GM23248 (cell line): ENCODE data around the gene NUP98. TPM values are rescaled to one million over a fixed set of nuclear protein-coding genes. Genes with fewer than 3 reads are reported as not detected.

Experiments used
- DNase-seq: peaks from one replicate; pipeline ENCODE4 v3.0.0-alpha.2; 2015
- H2AFZ ChIP-seq: fragments of 200-600 bp; sonication (generic); 2 replicates; pipeline ENCODE4 v1.6.1; 2016; ENCODE audit warnings: antibody characterized with exemption
- H3F3A ChIP-seq: fragments of 200-600 bp; sonication (generic); 2 replicates; pipeline ENCODE4 v1.6.1; 2016; ENCODE audit warnings: mild to moderate bottlenecking, antibody characterized with exemption, mixed run types; ENCODE audit not compliant: insufficient read depth
- H3K27ac ChIP-seq: fragments of 200-600 bp; sonication (generic); 2 replicates; pipeline ENCODE4 v1.5.1; 2016; ENCODE audit warnings: mild to moderate bottlenecking
- H3K27me3 ChIP-seq: fragments of 200-600 bp; sonication (generic); replicated peaks from 2 replicates; pipeline ENCODE4 v1.6.1; 2016; ENCODE audit warnings: mild to moderate bottlenecking; ENCODE audit not compliant: insufficient read depth
- H3K36me3 ChIP-seq: fragments of 200-600 bp; sonication (generic); 2 replicates; pipeline ENCODE4 v1.6.1; 2016; ENCODE audit warnings: low read depth, mild to moderate bottlenecking
- H3K4me1 ChIP-seq: fragments of 200-600 bp; sonication (generic); 2 replicates; pipeline ENCODE4 v1.6.1; 2016; ENCODE audit warnings: mild to moderate bottlenecking; ENCODE audit not compliant: insufficient read depth
- H3K4me2 ChIP-seq: fragments of 200-600 bp; sonication (generic); one replicate; pipeline ENCODE4 v1.6.1; 2016; ENCODE audit warnings: mild to moderate bottlenecking; ENCODE audit not compliant: unreplicated experiment
- H3K4me3 ChIP-seq: fragments of 200-600 bp; sonication (generic); 2 replicates; pipeline ENCODE4 v1.5.1; 2016; ENCODE audit warnings: mild to moderate bottlenecking
- H3K79me2 ChIP-seq: fragments of 200-600 bp; sonication (generic); 2 replicates; pipeline ENCODE4 v1.6.1; 2016; ENCODE audit warnings: mild to moderate bottlenecking; ENCODE audit not compliant: insufficient read depth
- H3K9ac ChIP-seq: fragments of 200-600 bp; sonication (generic); 2 replicates; pipeline ENCODE4 v1.6.1; 2016; ENCODE audit warnings: mild to moderate bottlenecking
- H3K9me2 ChIP-seq: fragments of 200-600 bp; sonication (generic); 2 replicates; pipeline ENCODE4 v1.6.1; 2016; ENCODE audit warnings: mixed run types, mild to moderate bottlenecking, moderate library complexity; ENCODE audit not compliant: insufficient read depth
- H3K9me3 ChIP-seq: fragments of 200-600 bp; sonication (generic); one replicate; pipeline ENCODE4 v1.6.1; 2017; ENCODE audit warnings: low read depth
- H4K20me1 ChIP-seq: fragments of 200-600 bp; sonication (generic); 2 replicates; pipeline ENCODE4 v1.6.0; 2016; ENCODE audit not compliant: insufficient read depth
- EZH2 ChIP-seq: fragments of 200-600 bp; sonication (generic); IDR thresholded peaks from 2 replicates; pipeline ENCODE4 v1.6.1; 2018; ENCODE audit warnings: antibody characterized with exemption, mild to moderate bottlenecking; ENCODE audit not compliant: insufficient read depth, poor library complexity, severe bottlenecking
- EZH2phosphoT487 ChIP-seq: fragments of 200-600 bp; sonication (generic); IDR thresholded peaks from 2 replicates; pipeline ENCODE4 v1.6.1; 2018; ENCODE audit warnings: antibody characterized with exemption, moderate library complexity, mild to moderate bottlenecking, low read depth; ENCODE audit not compliant: insufficient read depth
- WGBS, 2 experiments: methylation state at CpG; one replicate each; pipeline ENCODE4 v1.1.6; 2015 to 2017; ENCODE audit warnings: low lambda C conversion rate in 2 of 2, low coverage in 1 of 2; ENCODE audit errors: missing lambda C conversion rate in 2 of 2; 5-methylcytosine and 5-hydroxymethylcytosine counted together
- in situ Hi-C: fragments of 300-500 bp; cut with MboI; formaldehyde crosslinking; loops from 2 replicates; pipeline ENCODE4 v1.15.0; 2020
- polyA plus RNA-seq: library from polyadenylated mRNA; unstranded; fragments of >200 nt; fragmentation: Nextera tagmentation; extraction: Ambion mirVana; gene quantifications from 2 replicates; pipeline ENCODE4 v1.2.1, GENCODE V29; 2016
- total RNA-seq: library from RNA; depleted of rRNA; stranded (reverse); fragments of >200 nt; shearing (Covaris generic); gene quantifications from 2 replicates; pipeline ENCODE4 v1.2.3, GENCODE V29; 2014

The NUP98 gene
- total and polyA plus RNA-seq, 2 experiments from 2014 or later, result 30.5 to 79.3 TPM

DNA sequence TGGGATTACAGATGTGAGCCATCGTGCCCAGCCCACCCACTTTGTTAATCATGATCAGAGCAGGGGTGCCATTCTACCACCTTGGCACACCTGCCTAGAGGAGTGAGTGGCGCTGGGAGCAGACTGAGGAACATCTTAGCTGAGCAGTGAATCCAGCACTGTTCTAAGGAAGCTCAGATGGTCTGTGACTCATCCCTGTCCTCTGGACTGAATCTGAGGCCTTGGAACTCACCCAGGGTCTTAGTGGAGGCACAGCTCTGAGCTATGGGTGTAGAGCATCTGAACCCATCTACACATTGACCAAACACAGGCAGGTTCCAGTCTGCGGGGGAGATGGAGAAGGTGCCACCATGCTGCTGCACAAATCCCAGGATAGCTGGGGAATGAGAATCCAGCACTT, 25.9 kb upstream of the NUP98 start:
- Histone ChIP-seq H3K27ac (no peak overlapping the region), H3K9ac (no peak overlapping the region), H3F3A (0 out of 2 replicates have a peak, but pooled peaks cover 3% of the 10 kb centered on the region), H3K79me2 (no peaks in the 10 kb centered on the region), H3K27me3 (no peaks in the 10 kb centered on the region), H2AFZ (no peak overlapping the region), H3K9me3 (no peaks in the 10 kb centered on the region), H3K4me2 (no peak overlapping the region), H3K4me3 (no peak overlapping the region), H4K20me1 (no peaks in the 10 kb centered on the region), H3K36me3 (peaks cover 4% of the 10 kb centered on the region; the same call in 1 of the 2 replicates), H3K9me2 (no peaks in the 10 kb centered on the region), H3K4me1 (no peaks in the 10 kb centered on the region)
- in situ Hi-C loops, result loop anchor here (25.0 kb wide), 1 partner anchor 361 kb away; no protein-coding TSS in a partner anchor
- no peak for TF ChIP-seq EZH2phosphoT487
- no peak for TF ChIP-seq EZH2
- 34 to 39% methylated on average over 3 of the region's 3 CpGs for WGBS, 2 experiments
- DNase-seq, result peak; percentile 94

DNA sequence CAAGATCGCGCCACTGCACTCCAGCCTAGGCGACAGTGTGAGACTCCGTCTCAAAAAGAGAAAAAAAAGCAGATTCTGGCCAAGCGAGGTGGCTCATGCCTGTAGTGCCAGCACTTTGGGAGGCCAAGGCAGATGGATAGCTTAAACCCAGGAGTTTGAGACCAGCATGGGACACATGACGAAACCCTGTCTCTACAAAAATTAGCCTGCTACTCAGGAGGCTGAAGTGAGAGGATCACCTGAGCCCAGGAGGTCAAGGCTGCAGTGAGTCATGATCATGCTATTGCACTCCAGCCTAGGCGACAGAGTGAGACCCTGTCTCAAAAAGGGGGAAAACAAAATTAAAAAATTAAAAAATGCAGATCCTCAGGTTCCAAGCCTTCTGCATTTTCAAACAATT, 25.0 kb upstream of the NUP98 start:
- no peak overlapping the region for H3K27ac ChIP-seq
- H3K36me3 ChIP-seq, result peaks cover 4% of the 10 kb centered on the region; the same call in 1 of the 2 replicates
- no peak overlapping the region for H3K4me2 ChIP-seq
- no peaks in the 10 kb centered on the region for H3K9me2 ChIP-seq
- H3K79me2 ChIP-seq, result no peaks in the 10 kb centered on the region
- no peaks in the 10 kb centered on the region for H3K27me3 ChIP-seq
- no peak for DNase-seq
- WGBS, 2 experiments, result 95 to 98% methylated on average over 3 to 7 of the region's 7 CpGs
- H3K9me3 ChIP-seq, result no peaks in the 10 kb centered on the region
- TF ChIP-seq EZH2phosphoT487 (no peak), EZH2 (no peak)
- in situ Hi-C loops, result loop anchor here (25.0 kb wide), 1 partner anchor 360 kb away; no protein-coding TSS in a partner anchor
- H4K20me1 ChIP-seq, result no peaks in the 10 kb centered on the region
- H3K4me1 ChIP-seq, result no peaks in the 10 kb centered on the region
- no peak overlapping the region for H3K4me3 ChIP-seq
- H2AFZ ChIP-seq, result no peak overlapping the region
- no peak overlapping the region for H3K9ac ChIP-seq
- 0 out of 2 replicates have a peak, but pooled peaks cover 3% of the 10 kb centered on the region for H3F3A ChIP-seq

DNA sequence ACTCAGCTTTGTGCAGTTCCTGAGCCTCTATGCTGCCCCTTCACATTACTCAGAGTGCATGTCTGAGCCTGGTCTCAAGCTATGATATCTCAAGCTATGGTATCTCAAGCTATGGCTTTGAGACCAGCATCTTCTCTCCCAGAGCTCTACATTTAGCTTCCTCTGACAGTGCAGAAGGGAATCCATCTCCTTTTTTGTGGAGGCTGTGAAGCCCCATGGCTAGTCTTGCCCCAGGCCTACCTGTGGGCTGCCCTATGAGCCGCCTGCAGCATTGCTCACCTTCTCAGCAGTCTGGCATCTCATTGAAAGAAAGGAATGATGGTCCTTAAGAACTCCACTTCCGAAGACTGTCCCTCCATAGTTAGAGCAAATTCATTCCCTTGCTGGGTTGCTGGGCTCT, 23.6 kb upstream of the NUP98 start:
- H3K9me3 ChIP-seq, result no peaks in the 10 kb centered on the region
- H3K4me3 ChIP-seq, result no peak overlapping the region
- no peak overlapping the region for H3K9ac ChIP-seq
- H3F3A ChIP-seq, result no peaks in the 10 kb centered on the region
- no peak for DNase-seq
- no peak for TF ChIP-seq EZH2phosphoT487
- TF ChIP-seq EZH2, result no peak
- H3K9me2 ChIP-seq, result no peaks in the 10 kb centered on the region
- no peaks in the 10 kb centered on the region for H3K4me1 ChIP-seq
- no peak overlapping the region for H3K4me2 ChIP-seq
- H3K27ac ChIP-seq, result no peak overlapping the region
- no peaks in the 10 kb centered on the region for H3K79me2 ChIP-seq
- H3K36me3 ChIP-seq, result peaks cover 2% of the 10 kb centered on the region; the same call in 1 of the 2 replicates
- in situ Hi-C loops, result loop anchor here (25.0 kb wide), 1 partner anchor 359 kb away; no protein-coding TSS in a partner anchor
- no peaks in the 10 kb centered on the region for H3K27me3 ChIP-seq
- H2AFZ ChIP-seq, result no peak overlapping the region
- no peaks in the 10 kb centered on the region for H4K20me1 ChIP-seq
- WGBS, 2 experiments, result 93% methylated on average over 2 of the region's 2 CpGs

DNA sequence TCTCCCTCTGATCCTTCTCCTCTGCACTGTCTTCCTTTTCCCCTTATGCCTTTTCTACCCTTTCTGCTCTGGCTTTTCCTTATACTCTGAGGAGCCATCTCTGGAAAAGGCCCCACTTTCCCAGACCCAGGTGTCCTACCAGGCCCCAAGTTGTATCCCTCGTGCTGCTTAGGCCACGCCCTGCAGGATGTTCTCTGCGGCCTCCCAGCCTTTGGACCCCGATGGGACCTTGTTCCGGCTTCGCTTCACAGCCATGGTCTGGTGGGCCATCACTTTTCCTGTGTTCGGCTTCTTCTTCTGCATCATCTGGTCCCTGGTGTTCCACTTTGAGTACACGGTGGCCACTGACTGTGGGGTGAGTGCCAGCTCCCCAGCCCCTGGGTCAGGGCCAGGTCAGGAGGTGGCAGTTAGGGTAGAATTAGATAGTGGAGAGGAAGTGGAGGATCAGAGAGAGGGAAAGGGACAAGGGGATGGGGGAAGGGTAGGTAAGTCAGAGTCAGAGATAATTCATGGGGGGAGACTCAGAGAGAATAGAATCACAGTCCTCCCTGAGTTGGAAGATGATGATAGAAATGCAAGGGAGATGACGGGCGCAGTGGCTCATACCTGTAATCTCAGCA, 19.9 kb upstream of the NUP98 start:
- DNase-seq, result no peak

More for the DNA sequence above, 19.9 kb upstream of the NUP98 start:
- 90 to 93% methylated on average over 9 to 10 of the region's 10 CpGs for WGBS, 2 experiments
- no peaks in the 10 kb centered on the region for H3K36me3 ChIP-seq
- no peaks in the 10 kb centered on the region for H3K79me2 ChIP-seq
- H3K4me3 ChIP-seq, result no peak overlapping the region
- H3K4me1 ChIP-seq, result no peaks in the 10 kb centered on the region
- H3F3A ChIP-seq, result no peaks in the 10 kb centered on the region
- H3K9ac ChIP-seq, result no peak overlapping the region
- no peaks in the 10 kb centered on the region for H3K9me3 ChIP-seq
- H3K27ac ChIP-seq, result no peak overlapping the region
- H3K9me2 ChIP-seq, result no peaks in the 10 kb centered on the region
- no peak overlapping the region for H2AFZ ChIP-seq
- no peaks in the 10 kb centered on the region for H4K20me1 ChIP-seq
- in situ Hi-C loops, result loop anchor here (25.0 kb wide), 1 partner anchor 355 kb away; no protein-coding TSS in a partner anchor
- H3K4me2 ChIP-seq, result no peak overlapping the region
- H3K27me3 ChIP-seq, result no peaks in the 10 kb centered on the region
- TF ChIP-seq EZH2phosphoT487 (no peak), EZH2 (no peak)
